Endothelial cell of umbilical vein (primary cell): ENCODE data around the gene MANF. TPM values are rescaled to one million over a fixed set of nuclear protein-coding genes. Genes with fewer than 3 reads are reported as not detected.

Experiments used
- BruUV-seq: library from RNA; stranded (reverse); fragments of 400-500 nt; replicated peaks from 2 replicates; lab custom pipeline; 2021; lab: Mats Ljungman, UMichigan
- CTCF ChIA-PET: fragments of 300-600, 350-600 bp; sonication (Branson Sonifier 250); formaldehyde crosslinking; loops from one replicate; lab custom pipeline; 2021; ENCODE audit warnings: antibody characterized with exemption, inconsistent platforms; lab: Charles Lee
- POLR2A ChIA-PET: fragments of 300-600, 350-600 bp; sonication (Branson Sonifier 250); formaldehyde crosslinking; loops from one replicate; lab custom pipeline; 2021; ENCODE audit warnings: antibody characterized with exemption, inconsistent platforms; lab: Charles Lee
- DNase-seq: peaks from one replicate; pipeline ENCODE4 v3.0.0-alpha.2; 2011; ENCODE audit warnings: low read depth, low spot score
- FAIRE-seq: peaks from 2 replicates; lab custom pipeline; 2011; peaks lifted over from hg19 to GRCh38; lab: Jason Lieb, UNC
- H2AFZ ChIP-seq: 2 replicates; pipeline ENCODE4 v1.6.0; 2012; ENCODE audit warnings: low read depth, low read length, control low read depth, inconsistent platforms
- H3K27ac ChIP-seq: 2 replicates; pipeline ENCODE4 v1.5.1; 2011; ENCODE audit warnings: low read depth, mild to moderate bottlenecking, control low read depth, low read length, moderate library complexity; ENCODE audit not compliant: insufficient read depth
- H3K27me3 ChIP-seq, 2 experiments: 2 replicates each; pipeline versions ENCODE4 v1.6.0 to v1.6.1; 2011; ENCODE audit warnings: low read length in 2 of 2, mixed read lengths in 1 of 2; ENCODE audit not compliant: control insufficient read depth in 2 of 2, insufficient read depth in 2 of 2
- H3K36me3 ChIP-seq, 2 experiments: 2 replicates in 1 of 2; 3 replicates in 1 of 2; pipeline ENCODE4 v1.5.1; 2011; ENCODE audit warnings: low read length in 2 of 2, mild to moderate bottlenecking in 1 of 2, moderate library complexity in 1 of 2; ENCODE audit not compliant: control insufficient read depth in 2 of 2, insufficient read depth in 2 of 2; ENCODE audit errors: extremely low read depth in 1 of 2
- H3K4me1 ChIP-seq: 3 replicates; pipeline ENCODE4 v1.5.1; 2011; ENCODE audit warnings: mild to moderate bottlenecking, low read length; ENCODE audit not compliant: control insufficient read depth, insufficient read depth; ENCODE audit errors: extremely low read depth
- H3K4me2 ChIP-seq: 2 replicates; pipeline ENCODE4 v1.6.1; 2011; ENCODE audit warnings: low read length, control low read depth, mixed read lengths; ENCODE audit not compliant: insufficient read depth
- H3K4me3 ChIP-seq, 3 experiments: fragments of 200-600 bp in 1 of 3; sonication (generic), shearing (Covaris generic) in 1 of 3; replicated peaks in 1 of 3; 2 replicates each; pipeline ENCODE4 v1.5.1; 2011 to 2016; ENCODE audit warnings: control low read depth in 3 of 3, low read length in 3 of 3, mild to moderate bottlenecking in 2 of 3, inconsistent platforms in 1 of 3, low read depth in 1 of 3, moderate library complexity in 1 of 3; ENCODE audit not compliant: insufficient read depth in 1 of 3
- H3K79me2 ChIP-seq: 2 replicates; pipeline ENCODE4 v1.6.0; 2012; ENCODE audit warnings: low read length, inconsistent platforms; ENCODE audit not compliant: control insufficient read depth, insufficient read depth
- H3K9ac ChIP-seq: replicated peaks from 2 replicates; pipeline ENCODE3; 2011; ENCODE audit warnings: low read length, control low read depth; ENCODE audit not compliant: insufficient read depth; ENCODE audit errors: extremely low read depth
- H3K9me1 ChIP-seq: replicated peaks from 3 replicates; pipeline ENCODE4 v1.6.0; 2011; ENCODE audit warnings: mild to moderate bottlenecking, low read length; ENCODE audit not compliant: control insufficient read depth, insufficient read depth; ENCODE audit errors: extremely low read depth
- H3K9me3 ChIP-seq: replicated peaks from 2 replicates; pipeline ENCODE4 v1.5.1; 2012; ENCODE audit warnings: low read length, inconsistent platforms; ENCODE audit not compliant: control insufficient read depth, insufficient read depth
- H4K20me1 ChIP-seq: replicated peaks from 2 replicates; pipeline ENCODE3; 2011; ENCODE audit warnings: mild to moderate bottlenecking, low read length; ENCODE audit not compliant: control insufficient read depth, insufficient read depth; ENCODE audit errors: extremely low read depth
- EZH2 ChIP-seq: IDR thresholded peaks from 2 replicates; pipeline ENCODE4 v1.6.1; 2012; ENCODE audit warnings: borderline replicate concordance, low read depth, mild to moderate bottlenecking, moderate library complexity, low read length, inconsistent platforms; ENCODE audit not compliant: severe bottlenecking
- FOS ChIP-seq: IDR thresholded peaks from 2 replicates; pipeline ENCODE4 v1.6.1; 2011; ENCODE audit warnings: mild to moderate bottlenecking, low read length, moderate library complexity, borderline replicate concordance; ENCODE audit not compliant: insufficient read depth
- GATA2 ChIP-seq: IDR thresholded peaks from 2 replicates; pipeline ENCODE4 v1.7.0; 2011; ENCODE audit warnings: low read depth, mild to moderate bottlenecking, moderate library complexity, mixed read lengths, low read length; ENCODE audit not compliant: insufficient read length, insufficient read depth
- JUN ChIP-seq: IDR thresholded peaks from 2 replicates; pipeline ENCODE4 v1.6.1; 2011; ENCODE audit warnings: borderline replicate concordance, low read depth; ENCODE audit not compliant: insufficient read length, insufficient read depth
- MYC ChIP-seq: IDR thresholded peaks from one replicate; pipeline ENCODE4 v1.6.1; 2011; ENCODE audit warnings: mild to moderate bottlenecking, low read depth, low read length
- POLR2A ChIP-seq: IDR thresholded peaks from 2 replicates; pipeline ENCODE4 v1.6.1; 2012; ENCODE audit warnings: low read depth, mild to moderate bottlenecking, control low read depth, low read length
- POLR2AphosphoS5 ChIP-seq: IDR thresholded peaks from 2 replicates; pipeline ENCODE4 v1.6.1; 2012; ENCODE audit warnings: low read depth, mild to moderate bottlenecking, control low read depth, low read length, moderate library complexity; ENCODE audit not compliant: insufficient read depth
- dilution Hi-C: fragments of 300-500 bp; cut with MboI; formaldehyde crosslinking; loops from one replicate; pipeline ENCODE4 v1.15.0; 2019; ENCODE audit warnings: low sequenced_read_pairs; ENCODE audit not compliant: extremely low pct_ligation_motif_present
- intact Hi-C: fragments of 100-400 bp; cut with micrococcal nuclease; formaldehyde crosslinking; loops from one replicate; pipeline ENCODE4 v1.10.0; 2022
- polyA plus RNA-seq, 4 experiments: library from polyadenylated mRNA; depleted of rRNA in 3 of 4; stranded (reverse) in 3 of 4; unstranded in 1 of 4; fragments of >200 nt; gene quantifications; 2 replicates each; pipeline versions ENCODE4 v1.2.1 to v1.2.3, GENCODE V29; 2011 to 2012; ENCODE audit warnings: missing spikeins in 1 of 4
- total RNA-seq: library from RNA; stranded (reverse); gene quantifications from 2 replicates; pipeline ENCODE4 v1.2.3, GENCODE V29; 2021
- TF ChIP-seq, protein P1 (sequence below), 2 donors: IDR thresholded peaks; 1 replicate in 1 of 2; 2 replicates in 1 of 2; pipeline ENCODE4 v1.5.1; 2011; ENCODE audit warnings: low read length in 2 of 2, mild to moderate bottlenecking in 2 of 2, moderate library complexity in 2 of 2, control low read depth in 1 of 2, inconsistent platforms in 1 of 2, low read depth in 1 of 2; ENCODE audit not compliant: insufficient read depth in 1 of 2; ENCODE audit errors: extremely low read depth in 1 of 2
- TF ChIP-seq, protein P2 (sequence below): IDR thresholded peaks from 2 replicates; pipeline ENCODE4 v1.6.1; 2011; ENCODE audit not compliant: insufficient read depth, insufficient read length

MANF gene
- total and polyA plus RNA-seq, 2 donors (not counting 3 experiments of a cell fraction or from before 2014, with no cell fraction given), result 100 to 248 TPM

DNA sequence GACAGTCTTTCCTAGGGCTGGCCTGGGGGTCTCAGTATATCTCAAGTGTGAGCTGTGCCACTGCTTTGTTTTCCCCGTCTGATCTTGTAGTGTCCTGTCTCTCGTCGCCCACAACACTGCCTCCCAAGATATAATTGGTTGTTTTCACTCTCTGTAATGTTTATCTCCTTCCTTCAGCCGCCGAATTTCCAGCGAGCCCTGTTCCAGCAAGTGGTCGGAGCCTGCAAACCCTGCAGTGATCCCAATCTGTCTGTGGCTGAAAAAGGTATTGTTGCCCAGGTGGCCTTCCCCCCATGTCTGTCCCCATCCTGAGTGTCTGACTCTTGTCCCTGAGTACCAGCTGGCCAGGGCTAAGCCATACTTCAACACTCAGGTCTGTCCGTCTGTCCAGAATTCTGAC, 9.5 kb upstream of the MANF start:
- no peak for FAIRE-seq
- no peak for DNase-seq
- H4K20me1 ChIP-seq, result no peaks in the 10 kb centered on the region
- intact Hi-C loops (no loop called here), dilution Hi-C loops (no loop called here)
- H3K9ac ChIP-seq, result no peak overlapping the region
- H3K9me3 ChIP-seq, result no peaks in the 10 kb centered on the region
- H3K27ac ChIP-seq, result no peak overlapping the region
- TF ChIP-seq JUN, result no peak
- no peak for TF ChIP-seq GATA2
- no peak for TF ChIP-seq POLR2AphosphoS5
- no peak for TF ChIP-seq EZH2
- TF ChIP-seq, protein P1, sequence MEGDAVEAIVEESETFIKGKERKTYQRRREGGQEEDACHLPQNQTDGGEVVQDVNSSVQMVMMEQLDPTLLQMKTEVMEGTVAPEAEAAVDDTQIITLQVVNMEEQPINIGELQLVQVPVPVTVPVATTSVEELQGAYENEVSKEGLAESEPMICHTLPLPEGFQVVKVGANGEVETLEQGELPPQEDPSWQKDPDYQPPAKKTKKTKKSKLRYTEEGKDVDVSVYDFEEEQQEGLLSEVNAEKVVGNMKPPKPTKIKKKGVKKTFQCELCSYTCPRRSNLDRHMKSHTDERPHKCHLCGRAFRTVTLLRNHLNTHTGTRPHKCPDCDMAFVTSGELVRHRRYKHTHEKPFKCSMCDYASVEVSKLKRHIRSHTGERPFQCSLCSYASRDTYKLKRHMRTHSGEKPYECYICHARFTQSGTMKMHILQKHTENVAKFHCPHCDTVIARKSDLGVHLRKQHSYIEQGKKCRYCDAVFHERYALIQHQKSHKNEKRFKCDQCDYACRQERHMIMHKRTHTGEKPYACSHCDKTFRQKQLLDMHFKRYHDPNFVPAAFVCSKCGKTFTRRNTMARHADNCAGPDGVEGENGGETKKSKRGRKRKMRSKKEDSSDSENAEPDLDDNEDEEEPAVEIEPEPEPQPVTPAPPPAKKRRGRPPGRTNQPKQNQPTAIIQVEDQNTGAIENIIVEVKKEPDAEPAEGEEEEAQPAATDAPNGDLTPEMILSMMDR (IDR thresholded peaks at IDR 0.05; ENCODE audit: extremely low read depth in 1 of 2, insufficient read depth in 1 of 2, low read depth in 1 of 2, low read length in 2 of 2), result no peak
- TF ChIP-seq MYC, result no peak
- no peak for TF ChIP-seq FOS
- TF ChIP-seq, protein P2, sequence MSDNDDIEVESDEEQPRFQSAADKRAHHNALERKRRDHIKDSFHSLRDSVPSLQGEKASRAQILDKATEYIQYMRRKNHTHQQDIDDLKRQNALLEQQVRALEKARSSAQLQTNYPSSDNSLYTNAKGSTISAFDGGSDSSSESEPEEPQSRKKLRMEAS, result no peak
- no peak for TF ChIP-seq POLR2A
- ChIA-PET CTCF (interaction anchor here (1.1 to 1.4 kb wide), 2 partner anchors 275 to 404 kb away, joined by 5 to 6 read pairs; no protein-coding TSS in a partner anchor), POLR2A (no interaction called here)
- H3K79me2 ChIP-seq, result no peaks in the 10 kb centered on the region
- H3K36me3 ChIP-seq, result no peaks in the 10 kb centered on the region
- H3K4me2 ChIP-seq, result no peak overlapping the region
- H2AFZ ChIP-seq, result no peak overlapping the region
- H3K9me1 ChIP-seq, result no peaks in the 10 kb centered on the region
- H3K27me3 ChIP-seq, result no peaks in the 10 kb centered on the region
- BruUV-seq, result no TSS peak
- H3K4me3 ChIP-seq, result no peak overlapping the region
- H3K4me1 ChIP-seq, result no peaks in the 10 kb centered on the region
